ENCODE measurements around the gene MAN1A1. TPM values are rescaled to one million over a fixed set of nuclear protein-coding genes. Genes with fewer than 3 reads are reported as not detected.

The MAN1A1 gene
- total and polyA plus RNA-seq, 2 of the 8 experiments (the other 6 are each of a cell fraction or from before 2014, with no cell fraction given), result 1.8 to 5.4 TPM

GRCh38 chr6:119294984-119295383 lies 54.6 kb downstream of the MAN1A1 start (continued):
- no peak for TF ChIP-seq CHD7 (IDR thresholded peaks at IDR 0.05; ENCODE audit: insufficient replicate concordance, low read length)
